Mesenteric fat pad (tissue), 1 donor: ENCODE measurements around the gene BABAM2. TPM values are rescaled to one million over a fixed set of nuclear protein-coding genes. Genes with fewer than 3 reads are reported as not detected.
"Not testable (repeated sequence)": the region's sequence is repeated elsewhere in the genome, so short reads cannot be mapped to it uniquely, and the experiment has no call there.

Experiments
- DNase-seq: peaks from one replicate; pipeline ENCODE4 v3.0.0-alpha.2; 2020; ENCODE audit warnings: low spot score
- total RNA-seq: library from RNA; stranded (reverse); fragmentation: NEBNext Ultra II Directional; extraction: Animal tissue kit (Norgen Biotek cat#: 25700); gene quantifications from one replicate; pipeline ENCODE4 v1.2.1, GENCODE V29; 2021
- donor health status: DM: yes; HTN: yes; CAD: no.

The BABAM2 gene
- total RNA-seq, 1 donor from 2014 or later, result 36.0 TPM

- no peak for DNase-seq
Measured at GRCh38 chr2:27940982-27941381, 50.5 kb downstream of the BABAM2 start.

GRCh38 chr2:27942612-27943547 lies 52.4 kb downstream of the BABAM2 start:
- no peak for DNase-seq

GRCh38 chr2:27946530-27947060 lies 56.1 kb downstream of the BABAM2 start:
- DNase-seq, result no peak

- no peak for DNase-seq
Measured at GRCh38 chr2:27952070-27952469, 61.5 kb downstream of the BABAM2 start.

GRCh38 chr2:27953077-27953476 lies 62.5 kb downstream of the BABAM2 start:
- DNase-seq, result no peak

GRCh38 chr2:27954221-27954673 lies 63.7 kb downstream of the BABAM2 start:
- no peak for DNase-seq

GRCh38 chr2:27954771-27955383 lies 64.3 kb downstream of the BABAM2 start:
- DNase-seq, result no peak

- no peak for DNase-seq
Measured at GRCh38 chr2:27955384-27956161, 65.0 kb downstream of the BABAM2 start.

GRCh38 chr2:27956888-27957287 lies 66.4 kb downstream of the BABAM2 start:
- DNase-seq, result no peak

GRCh38 chr2:27958711-27959378 lies 68.3 kb downstream of the BABAM2 start:
- no peak for DNase-seq

GRCh38 chr2:27959496-27959895 lies 69.0 kb downstream of the BABAM2 start:
- DNase-seq, result no peak

- DNase-seq, result no peak
Measured at GRCh38 chr2:27960237-27960912, 69.8 kb downstream of the BABAM2 start.

- DNase-seq, result no peak
Measured at GRCh38 chr2:27962006-27962405, 71.5 kb downstream of the BABAM2 start.

GRCh38 chr2:27963472-27963871 lies 72.9 kb downstream of the BABAM2 start:
- DNase-seq, result no peak

GRCh38 chr2:27964067-27964466 lies 73.5 kb downstream of the BABAM2 start:
- DNase-seq, result no peak

- DNase-seq, result no peak
Measured at GRCh38 chr2:27965841-27966240, 75.3 kb downstream of the BABAM2 start.

GRCh38 chr2:27966466-27966865 lies 75.9 kb downstream of the BABAM2 start:
- DNase-seq, result no peak

GRCh38 chr2:27967076-27967475 lies 76.5 kb downstream of the BABAM2 start:
- no peak for DNase-seq

GRCh38 chr2:27968045-27968444 lies 77.5 kb downstream of the BABAM2 start:
- DNase-seq, result not testable (repeated sequence)

GRCh38 chr2:27968957-27969356 lies 78.4 kb downstream of the BABAM2 start:
- not testable (repeated sequence) for DNase-seq
